ENCODE data around the gene TRAPPC2. TPM values are rescaled to one million over a fixed set of nuclear protein-coding genes. Genes with fewer than 3 reads are reported as not detected.

The TRAPPC2 gene
- total RNA-seq = 20.2 to 22.0 TPM (median 21.5 TPM) in 3 replicates

DNA sequence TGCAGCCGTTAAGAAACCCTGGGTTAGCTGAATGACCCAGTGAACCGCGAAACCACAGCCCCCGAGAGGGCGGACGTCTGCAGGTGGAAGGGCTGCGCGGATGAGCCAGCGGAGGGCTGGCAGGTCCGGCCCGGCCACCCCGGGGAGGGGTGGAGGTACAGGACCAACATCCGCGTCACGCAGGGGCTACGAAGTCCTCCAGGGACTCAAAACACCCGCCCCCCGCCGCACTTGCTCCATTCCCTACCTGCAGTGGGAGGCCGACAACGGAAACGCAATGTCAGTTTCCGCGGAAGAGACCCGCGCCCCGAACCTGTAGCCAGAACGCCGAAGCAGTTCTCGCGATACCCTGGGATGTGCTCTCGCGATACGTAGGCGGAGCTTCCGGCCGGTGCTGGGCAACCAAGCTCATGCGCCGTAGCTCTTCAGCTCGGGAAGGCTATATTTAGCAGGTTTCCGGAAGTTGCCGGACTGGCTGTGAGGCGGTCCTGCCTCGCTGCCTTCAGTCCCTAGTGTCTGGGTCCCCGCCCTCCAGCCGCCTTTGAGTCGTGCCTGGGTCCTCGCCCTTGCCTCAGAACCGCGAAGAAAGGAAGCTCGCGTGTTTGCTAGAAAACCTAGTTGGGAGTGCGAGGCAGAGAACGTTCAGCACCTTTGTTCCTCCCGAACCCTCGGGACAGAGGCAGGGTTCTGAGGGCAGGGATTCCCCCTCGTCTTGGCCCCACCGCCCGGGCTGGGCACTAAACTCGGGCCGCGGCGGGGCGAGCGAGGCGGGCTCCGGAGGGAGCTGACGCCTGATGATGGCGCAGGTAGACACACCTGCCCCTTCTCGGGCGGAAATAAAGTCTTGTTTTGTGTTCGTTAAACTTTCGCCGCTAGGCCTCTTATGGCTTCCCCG lies at the start of gene TRAPPC2, which contains the start of gene OFD1:
TSS of gene TRAPPC2 (minus strand) at position 343 of the 895 bp plus-strand sequence. CDS start 14,657 bp downstream, outside the sequence.
TSS of gene OFD1 (plus strand) at position 471 of the 895 bp plus-strand sequence. CDS start at position 795, 324 bp downstream.
- peaks cover 12% of the 10 kb centered on the region for H3K9me3 Mint-ChIP-seq
- H3K4me3 Mint-ChIP-seq = peak within 1 kb of the TSS; percentile 96
- DNase-seq (ENCODE audit: low spot score in 2 of 2, unreplicated experiment in 2 of 2) = peak; percentile 73 to 85
- TF ChIP-seq, protein P1, sequence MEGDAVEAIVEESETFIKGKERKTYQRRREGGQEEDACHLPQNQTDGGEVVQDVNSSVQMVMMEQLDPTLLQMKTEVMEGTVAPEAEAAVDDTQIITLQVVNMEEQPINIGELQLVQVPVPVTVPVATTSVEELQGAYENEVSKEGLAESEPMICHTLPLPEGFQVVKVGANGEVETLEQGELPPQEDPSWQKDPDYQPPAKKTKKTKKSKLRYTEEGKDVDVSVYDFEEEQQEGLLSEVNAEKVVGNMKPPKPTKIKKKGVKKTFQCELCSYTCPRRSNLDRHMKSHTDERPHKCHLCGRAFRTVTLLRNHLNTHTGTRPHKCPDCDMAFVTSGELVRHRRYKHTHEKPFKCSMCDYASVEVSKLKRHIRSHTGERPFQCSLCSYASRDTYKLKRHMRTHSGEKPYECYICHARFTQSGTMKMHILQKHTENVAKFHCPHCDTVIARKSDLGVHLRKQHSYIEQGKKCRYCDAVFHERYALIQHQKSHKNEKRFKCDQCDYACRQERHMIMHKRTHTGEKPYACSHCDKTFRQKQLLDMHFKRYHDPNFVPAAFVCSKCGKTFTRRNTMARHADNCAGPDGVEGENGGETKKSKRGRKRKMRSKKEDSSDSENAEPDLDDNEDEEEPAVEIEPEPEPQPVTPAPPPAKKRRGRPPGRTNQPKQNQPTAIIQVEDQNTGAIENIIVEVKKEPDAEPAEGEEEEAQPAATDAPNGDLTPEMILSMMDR (IDR thresholded peaks at IDR 0.05; ENCODE audit: unreplicated experiment) = no peak
- H3K36me3 Mint-ChIP-seq = peaks cover 5% of the 10 kb centered on the region
- H3K27ac Mint-ChIP-seq = peak within 1 kb of the TSS; percentile 97
- no peaks in the 10 kb centered on the region for H3K27me3 Mint-ChIP-seq (ENCODE audit: low read depth)
- H3K4me1 Mint-ChIP-seq = peaks cover 26% of the 10 kb centered on the region

DNA sequence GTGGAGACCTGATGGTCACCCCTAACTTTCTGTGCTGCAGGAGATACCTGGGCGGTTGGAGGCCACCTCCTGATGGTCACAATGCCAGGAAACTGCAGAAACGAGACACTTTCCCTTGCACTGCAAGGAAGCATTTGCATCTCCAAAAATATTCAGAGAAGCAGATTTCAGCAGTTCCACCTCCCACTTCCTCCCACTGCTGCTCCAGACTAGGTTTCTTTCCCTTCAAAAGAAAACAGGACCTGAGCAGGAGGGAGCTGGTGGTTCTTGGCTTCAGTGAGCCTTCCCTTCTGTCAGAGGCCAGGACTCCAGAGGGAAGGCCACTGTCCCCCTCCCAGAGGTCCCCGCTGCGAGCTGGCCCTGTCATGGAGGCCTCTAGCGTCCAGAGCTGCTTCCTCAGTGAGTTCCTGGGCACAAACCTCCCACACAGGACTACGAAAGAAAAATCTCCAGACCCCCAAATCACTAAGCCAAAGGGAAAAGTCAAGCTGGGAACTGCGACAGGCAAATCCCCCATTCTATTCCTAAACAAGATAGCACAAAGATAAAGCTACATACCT lies 46.5 kb upstream of the TRAPPC2 start:
- Mint-ChIP-seq H3K27me3 (ENCODE audit: low read depth) (no peaks in the 10 kb centered on the region), H3K27ac (no peak overlapping the region), H3K4me1 (peaks cover 7% of the 10 kb centered on the region), H3K36me3 (no peaks in the 10 kb centered on the region), H3K9me3 (peaks cover 9% of the 10 kb centered on the region), H3K4me3 (no peak overlapping the region)
- TF ChIP-seq, protein P1 (IDR thresholded peaks at IDR 0.05; ENCODE audit: unreplicated experiment) = no peak
- DNase-seq (ENCODE audit: low spot score in 2 of 2, unreplicated experiment in 2 of 2) = no peak

DNA sequence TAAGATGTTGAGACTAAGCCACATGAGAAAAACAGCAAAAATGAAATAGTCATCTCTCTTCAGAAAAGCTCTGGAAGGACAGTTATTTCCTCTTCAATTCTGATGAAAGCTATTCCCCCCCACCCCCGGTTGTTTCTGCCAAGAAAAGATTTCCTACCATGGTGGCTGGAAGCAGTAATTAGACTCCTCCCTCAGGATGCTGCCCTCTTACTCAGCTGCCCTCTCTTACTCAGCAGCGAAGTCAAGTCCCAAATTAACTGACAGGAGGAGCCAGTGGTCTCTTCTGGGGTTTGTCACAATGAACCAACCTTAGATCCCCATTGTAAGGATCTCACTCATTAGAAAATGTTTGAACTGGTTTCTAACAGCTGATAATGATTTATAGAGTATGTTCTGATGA lies 44.5 kb upstream of the TRAPPC2 start:
- Mint-ChIP-seq H3K27ac (no peak overlapping the region), H3K4me3 (no peak overlapping the region), H3K27me3 (ENCODE audit: low read depth) (no peaks in the 10 kb centered on the region), H3K9me3 (peaks cover 15% of the 10 kb centered on the region), H3K4me1 (peaks cover 7% of the 10 kb centered on the region), H3K36me3 (peaks cover 8% of the 10 kb centered on the region)
- TF ChIP-seq, protein P1 (IDR thresholded peaks at IDR 0.05; ENCODE audit: unreplicated experiment) = no peak
- DNase-seq (ENCODE audit: low spot score in 2 of 2, unreplicated experiment in 2 of 2) = no peak

DNA sequence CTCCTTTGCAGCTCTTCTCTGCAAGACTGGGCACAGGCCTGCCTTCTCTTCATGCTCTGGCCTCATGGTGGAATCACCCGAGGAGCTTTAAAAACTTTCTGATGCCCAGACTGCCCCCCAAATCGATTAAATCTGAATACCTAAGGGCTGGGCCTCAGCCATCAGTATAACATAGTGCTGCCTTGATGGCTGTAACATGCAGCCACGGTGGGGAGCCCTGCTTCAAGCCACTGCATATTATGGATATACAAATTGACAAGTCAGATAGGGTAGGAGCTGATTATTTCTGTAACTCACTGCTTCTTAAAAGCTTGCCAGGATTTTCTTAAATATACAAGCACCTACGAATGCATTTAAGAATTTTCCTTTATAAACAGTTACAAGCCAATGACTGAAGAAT lies 42.0 kb upstream of the TRAPPC2 start:
- H3K27ac Mint-ChIP-seq = no peak overlapping the region
- peaks cover 4% of the 10 kb centered on the region for H3K4me1 Mint-ChIP-seq
- H3K4me3 Mint-ChIP-seq = no peak overlapping the region
- DNase-seq (ENCODE audit: low spot score in 2 of 2, unreplicated experiment in 2 of 2) = no peak
- H3K9me3 Mint-ChIP-seq = peaks cover 12% of the 10 kb centered on the region
- H3K27me3 Mint-ChIP-seq (ENCODE audit: low read depth) = no peaks in the 10 kb centered on the region
- peaks cover 13% of the 10 kb centered on the region for H3K36me3 Mint-ChIP-seq
- TF ChIP-seq, protein P1 (IDR thresholded peaks at IDR 0.05; ENCODE audit: unreplicated experiment) = no peak

DNA sequence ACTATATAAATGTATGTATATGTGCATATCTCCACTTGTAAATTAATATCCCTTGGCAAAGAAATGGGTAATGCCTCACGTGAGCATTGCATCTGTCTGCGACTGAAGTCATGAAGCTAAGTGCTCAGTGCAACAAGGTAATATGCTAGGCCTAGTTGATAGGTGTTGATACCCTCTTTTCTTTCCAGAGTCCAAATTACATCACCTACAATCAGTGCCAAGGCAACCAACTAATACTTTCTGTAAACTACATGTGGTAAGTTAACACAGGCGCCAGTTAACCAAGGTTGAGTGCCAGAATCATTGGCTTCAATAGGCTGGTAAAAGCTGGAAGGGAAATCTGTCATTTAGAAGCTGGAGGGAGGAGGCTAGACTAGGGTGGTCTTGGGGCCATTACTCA lies 41.4 kb upstream of the TRAPPC2 start:
- Mint-ChIP-seq H3K27me3 (ENCODE audit: low read depth) (no peaks in the 10 kb centered on the region), H3K27ac (no peak overlapping the region), H3K4me1 (no peaks in the 10 kb centered on the region), H3K9me3 (peaks cover 10% of the 10 kb centered on the region), H3K4me3 (no peak overlapping the region), H3K36me3 (peaks cover 13% of the 10 kb centered on the region)
- DNase-seq (ENCODE audit: low spot score in 2 of 2, unreplicated experiment in 2 of 2) = no peak
- TF ChIP-seq, protein P1 (IDR thresholded peaks at IDR 0.05; ENCODE audit: unreplicated experiment) = no peak
